HL-60 (cell line): ENCODE measurements around the gene S100PBP.
"Not testable (repeated sequence)": the region's sequence is repeated elsewhere in the genome, so short reads cannot be mapped to it uniquely, and the experiment has no call there.

Experiments
- DNase-seq, 2 experiments: peaks; one replicate each; pipeline ENCODE4 v3.0.0-alpha.2; 2010 to 2020; ENCODE audit warnings: low read depth in 1 of 2, low spot score in 1 of 2
- H3K27ac ChIP-seq: fragments of 250-450 bp; sonication (Bioruptor Pico); replicated peaks from 2 replicates; pipeline ENCODE4 v1.5.1; 2020; ENCODE audit warnings: mild to moderate bottlenecking, moderate library complexity
- H3K27me3 ChIP-seq: fragments of 250-450 bp; sonication (Bioruptor Pico); 2 replicates; pipeline ENCODE4 v1.5.1; 2021; ENCODE audit warnings: mild to moderate bottlenecking, moderate library complexity; ENCODE audit not compliant: insufficient read depth, poor library complexity, severe bottlenecking
- H3K4me3 ChIP-seq: replicated peaks from 2 replicates; pipeline ENCODE4 v1.5.1; 2011; ENCODE audit warnings: mild to moderate bottlenecking, control low read depth, low read length; ENCODE audit not compliant: insufficient read depth
- CTCF ChIP-seq: IDR thresholded peaks from one replicate; pipeline ENCODE4 v1.5.1; 2011; ENCODE audit warnings: low read length, control low read depth, inconsistent platforms; ENCODE audit not compliant: insufficient read depth
- GABPA ChIP-seq: IDR thresholded peaks from 2 replicates; pipeline ENCODE4 v1.6.1; 2012; ENCODE audit warnings: low read depth
- POLR2AphosphoS5 ChIP-seq: IDR thresholded peaks from 2 replicates; pipeline ENCODE4 v1.6.1; 2012; ENCODE audit warnings: low read depth
- REST ChIP-seq: IDR thresholded peaks from 2 replicates; pipeline ENCODE4 v1.6.1; 2012; ENCODE audit warnings: low read depth; ENCODE audit not compliant: insufficient replicate concordance
- SPI1 ChIP-seq: IDR thresholded peaks from 2 replicates; pipeline ENCODE4 v1.6.1; 2012; ENCODE audit warnings: low read depth, mild to moderate bottlenecking, borderline replicate concordance

The S100PBP gene

GRCh38 chr1:32791881-32792280 lies 25.6 kb upstream of the S100PBP start:
- no peaks in the 10 kb centered on the region for H3K27me3 ChIP-seq
- H3K4me3 ChIP-seq: no peak overlapping the region
- no peak overlapping the region for H3K27ac ChIP-seq
- no peak for TF ChIP-seq CTCF
- no peak for TF ChIP-seq REST
- no peak for TF ChIP-seq SPI1
- TF ChIP-seq POLR2AphosphoS5: no peak
- no peak for TF ChIP-seq GABPA
- no peak for DNase-seq

GRCh38 chr1:32795763-32796162 lies 21.7 kb upstream of the S100PBP start:
- not testable (repeated sequence) for H3K27ac ChIP-seq, H3K27me3 ChIP-seq, H3K4me3 ChIP-seq, DNase-seq

- DNase-seq: no peak
- Histone ChIP-seq H3K4me3 (no peak overlapping the region), H3K27me3 (no peaks in the 10 kb centered on the region), H3K27ac (no peak overlapping the region)
- no peak for TF ChIP-seq GABPA
- TF ChIP-seq POLR2AphosphoS5: no peak
- TF ChIP-seq REST: no peak
- no peak for TF ChIP-seq CTCF
- TF ChIP-seq SPI1: no peak
Observed at GRCh38 chr1:32797456-32797855, 20.0 kb upstream of the S100PBP start.

GRCh38 chr1:32798191-32798590 lies 19.3 kb upstream of the S100PBP start:
- Histone ChIP-seq H3K4me3 (no peak overlapping the region), H3K27me3 (no peaks in the 10 kb centered on the region), H3K27ac (no peak overlapping the region)
- DNase-seq: no peak
- no peak for TF ChIP-seq CTCF
- no peak for TF ChIP-seq GABPA
- TF ChIP-seq SPI1: no peak
- no peak for TF ChIP-seq REST
- TF ChIP-seq POLR2AphosphoS5: no peak
